Hematopoietic multipotent progenitor cell treated with erythropoietin and hydrocortisone succinate and interleukin-3 and kit ligand, for 6 days (in vitro differentiated cells): Measurements from ENCODE around the gene RHOD.

Experiments
- DNase-seq: peaks from one replicate; pipeline ENCODE4 v3.0.0-alpha.2; 2015

RHOD gene

GRCh38 chr11:67032830-67033551 lies 23.7 kb upstream of the RHOD start:
- no peak for DNase-seq

GRCh38 chr11:67033661-67034166 lies 22.9 kb upstream of the RHOD start:
- no peak for DNase-seq

GRCh38 chr11:67034350-67034749 lies 22.3 kb upstream of the RHOD start:
- DNase-seq: no peak

GRCh38 chr11:67040147-67040546 lies 16.5 kb upstream of the RHOD start:
- DNase-seq: peak; percentile 0

- peak; percentile 0 for DNase-seq
These were observed 15.0 kb upstream of the RHOD start for GRCh38 chr11:67041602-67042001.

- no peak for DNase-seq
These were observed 12.9 kb upstream of the RHOD start for GRCh38 chr11:67043572-67044349.

- no peak for DNase-seq
These were observed 12.2 kb upstream of the RHOD start for GRCh38 chr11:67044496-67044895.

GRCh38 chr11:67045314-67045713 lies 11.3 kb upstream of the RHOD start:
- DNase-seq: peak; percentile 0

- DNase-seq: peak; percentile 0
These were observed 8.0 kb upstream of the RHOD start for GRCh38 chr11:67048515-67049130.

GRCh38 chr11:67050139-67050538 lies 6.5 kb upstream of the RHOD start:
- no peak for DNase-seq

GRCh38 chr11:67051180-67051893 lies 5.3 kb upstream of the RHOD start:
- no peak for DNase-seq

- no peak for DNase-seq
These were observed 4.6 kb upstream of the RHOD start for GRCh38 chr11:67051945-67052488.

GRCh38 chr11:67052891-67053290 lies 3.8 kb upstream of the RHOD start:
- DNase-seq: no peak

GRCh38 chr11:67053896-67054329 lies 2.7 kb upstream of the RHOD start:
- DNase-seq: peak; percentile 70

- DNase-seq: no peak
These were observed 2.3 kb upstream of the RHOD start for GRCh38 chr11:67054346-67054835.

GRCh38 chr11:67054836-67055523 lies 1.7 kb upstream of the RHOD start:
- peak; percentile 82 for DNase-seq

- no peak for DNase-seq
These were observed 835 bp upstream of the RHOD start for GRCh38 chr11:67055812-67056211.

- DNase-seq: no peak
These were observed 592 bp downstream of the RHOD start for GRCh38 chr11:67057205-67057672.

GRCh38 chr11:67058506-67058905 lies 1.9 kb downstream of the RHOD start:
- DNase-seq: no peak

- no peak for DNase-seq
These were observed 3.0 kb downstream of the RHOD start for GRCh38 chr11:67059671-67060070.

- no peak for DNase-seq
These were observed 3.5 kb downstream of the RHOD start for GRCh38 chr11:67060111-67060522.
